HEK293 (cell line): Measurements from ENCODE around the gene RGL4.
"Not testable (repeated sequence)": the region's sequence is repeated elsewhere in the genome, so short reads cannot be mapped to it uniquely, and the experiment has no call there.

Experiments used
- CTCF ChIA-PET: fragments of 350-600 bp; formaldehyde crosslinking; extraction: SDS; loops from one replicate; lab custom pipeline; 2021; ENCODE audit warnings: antibody characterized with exemption; lab: Yijun Ruan, JAX
- POLR2A ChIA-PET: fragments of 300-600 bp; formaldehyde crosslinking; extraction: SDS; loops from one replicate; lab custom pipeline; 2020; ENCODE audit warnings: antibody characterized with exemption, inconsistent platforms; lab: Yijun Ruan, JAX
- H3K27ac ChIP-seq: fragments of 200-500 bp; sonication (Bioruptor generic); 2 replicates; pipeline ENCODE4 v1.5.1; 2014; ENCODE audit warnings: low read depth, low read length, control low read depth, inconsistent platforms; ENCODE audit errors: extremely low read depth
- H3K36me3 ChIP-seq, 2 experiments: fragments of 200-500 bp in 1 of 2; sonication (Bioruptor generic) in 1 of 2; 1 replicate in 1 of 2; 2 replicates in 1 of 2; pipeline ENCODE4 v1.5.1; 2014 to 2017; ENCODE audit warnings: inconsistent platforms in 2 of 2, low read length in 2 of 2; ENCODE audit not compliant: control insufficient read depth in 2 of 2, insufficient read depth in 1 of 2
- H3K4me1 ChIP-seq: fragments of 200-500 bp; sonication (Bioruptor generic); 2 replicates; pipeline ENCODE4 v1.5.1; 2014; ENCODE audit warnings: mild to moderate bottlenecking, low read length, inconsistent platforms; ENCODE audit not compliant: control insufficient read depth, insufficient read depth
- H3K4me3 ChIP-seq: 2 replicates; pipeline ENCODE4 v1.5.1; 2011; ENCODE audit warnings: low read depth, mild to moderate bottlenecking, control low read depth, low read length, moderate library complexity
- H3K9me3 ChIP-seq: fragments of 200-500 bp; sonication (Bioruptor generic); 2 replicates; pipeline ENCODE4 v1.5.1; 2014; ENCODE audit warnings: low read depth, low read length, inconsistent platforms; ENCODE audit not compliant: control insufficient read depth, insufficient read depth
- GLI2 ChIP-seq: fragments of 450-650 bp; formaldehyde crosslinking; IDR thresholded peaks from 2 replicates; pipeline ENCODE4; 2017; ENCODE audit warnings: missing biosample characterization, missing genetic modification characterization, low read depth, borderline replicate concordance
- GLIS1 ChIP-seq: fragments of 450-650 bp; formaldehyde crosslinking; IDR thresholded peaks from 2 replicates; pipeline ENCODE4 v1.5.1; 2016; ENCODE audit warnings: missing biosample characterization, missing genetic modification characterization
- GLIS2 ChIP-seq: fragments of 450-650 bp; formaldehyde crosslinking; IDR thresholded peaks from 2 replicates; pipeline ENCODE4 v1.5.1; 2016; ENCODE audit warnings: missing biosample characterization, missing genetic modification characterization
- PRDM10 ChIP-seq: fragments of 450-650 bp; formaldehyde crosslinking; IDR thresholded peaks from 2 replicates; pipeline ENCODE4 v1.5.1; 2016; ENCODE audit warnings: missing biosample characterization, missing genetic modification characterization
- TRIM28 ChIP-seq: IDR thresholded peaks from 2 replicates; pipeline ENCODE4 v1.6.1; 2011; ENCODE audit warnings: low read length, control low read depth, borderline replicate concordance
- ZBTB8A ChIP-seq: fragments of 450-650 bp; formaldehyde crosslinking; IDR thresholded peaks from 2 replicates; pipeline ENCODE4 v1.5.1; 2016; ENCODE audit warnings: missing biosample characterization, missing genetic modification characterization
- ZFP69B ChIP-seq: fragments of 450-650 bp; formaldehyde crosslinking; IDR thresholded peaks from 2 replicates; pipeline ENCODE4 v1.5.1; 2016; ENCODE audit warnings: missing biosample characterization, missing genetic modification characterization
- ZIC2 ChIP-seq: fragments of 450-650 bp; formaldehyde crosslinking; IDR thresholded peaks from 2 replicates; pipeline ENCODE4 v1.5.1; 2016; ENCODE audit warnings: missing biosample characterization, missing genetic modification characterization
- ZNF157 ChIP-seq: fragments of 450-650 bp; formaldehyde crosslinking; IDR thresholded peaks from 2 replicates; pipeline ENCODE4 v1.5.1; 2016; ENCODE audit warnings: missing biosample characterization, missing genetic modification characterization
- ZNF354C ChIP-seq: fragments of 450-650 bp; formaldehyde crosslinking; IDR thresholded peaks from 2 replicates; pipeline ENCODE4 v1.5.1; 2016; ENCODE audit warnings: missing biosample characterization, missing genetic modification characterization, low read depth, borderline replicate concordance
- ZNF423 ChIP-seq: fragments of 450-650 bp; formaldehyde crosslinking; IDR thresholded peaks from 2 replicates; pipeline ENCODE4 v1.5.1; 2016; ENCODE audit warnings: missing biosample characterization, missing genetic modification characterization
- ZNF571 ChIP-seq: fragments of 450-650 bp; formaldehyde crosslinking; IDR thresholded peaks from 2 replicates; pipeline ENCODE4 v1.5.0; 2017; ENCODE audit warnings: missing biosample characterization, missing genetic modification characterization
- ZNF660 ChIP-seq: fragments of 450-650 bp; IDR thresholded peaks from 2 replicates; pipeline ENCODE4 v1.5.1; 2018; ENCODE audit warnings: missing biosample characterization, mild to moderate bottlenecking, missing genetic modification characterization
- ZNF776 ChIP-seq: fragments of 450-650 bp; formaldehyde crosslinking; IDR thresholded peaks from 2 replicates; pipeline ENCODE4 v1.5.0; 2017; ENCODE audit warnings: missing biosample characterization, missing genetic modification characterization, borderline replicate concordance
- ZSCAN23 ChIP-seq: fragments of 450-650 bp; formaldehyde crosslinking; IDR thresholded peaks from 2 replicates; pipeline ENCODE4 v1.5.1; 2016; ENCODE audit warnings: missing biosample characterization, missing genetic modification characterization

Gene RGL4

GRCh38 chr22:23674886-23675501 is 15.8 kb upstream of the RGL4 start:
- CTCF ChIA-PET, H3K4me3 ChIP-seq, H3K27ac ChIP-seq, POLR2A ChIA-PET, H3K9me3 ChIP-seq, H3K4me1 ChIP-seq: not testable (repeated sequence)
- peaks cover 0 to 39% of the 10 kb centered on the region in 2 experiments; a peak in 2 of 3 replicates for H3K36me3 ChIP-seq

- H3K9me3 ChIP-seq, result no peaks in the 10 kb centered on the region
- no peak overlapping the region for H3K27ac ChIP-seq
- CTCF ChIA-PET, result interaction anchor here (0.7 kb wide), 1 partner anchor 83 kb away, joined by 3 read pairs; no protein-coding TSS in a partner anchor
- POLR2A ChIA-PET, result no interaction called here
- H3K4me1 ChIP-seq, result no peaks in the 10 kb centered on the region
- TF ChIP-seq ZNF423, result 0 out of 2 replicates have a peak, but pooled peaks have one; percentile 22
- TF ChIP-seq GLIS1 (tag by site-specific recombination), result 0 out of 2 replicates have a peak, but pooled peaks have one; percentile 13
- TF ChIP-seq ZBTB8A (tag by site-specific recombination), result peak; percentile 87
- no peak for TF ChIP-seq ZNF571 (tag by site-specific recombination)
- TF ChIP-seq ZIC2, result peak; percentile 76
- TF ChIP-seq PRDM10 (tag by site-specific recombination), result 0 out of 2 replicates have a peak, but pooled peaks have one; percentile 21
- no peak for TF ChIP-seq GLI2 (tag by site-specific recombination)
- TF ChIP-seq GLIS2, result peak; percentile 31; the same call in 1 of the 2 replicates
- TF ChIP-seq, all 188 proteins: peak for 6
- Histone ChIP-seq H3K36me3 (peaks cover 0 to 36% of the 10 kb centered on the region in 2 experiments; a peak in 2 of 3 replicates), H3K4me3 (no peak overlapping the region)
Observed at GRCh38 chr22:23675502-23676415, 15.1 kb upstream of the RGL4 start.

GRCh38 chr22:23676841-23677700 is 13.7 kb upstream of the RGL4 start:
- H3K4me3 ChIP-seq, H3K4me1 ChIP-seq, H3K9me3 ChIP-seq, H3K27ac ChIP-seq, POLR2A ChIA-PET: not testable (repeated sequence)
- H3K36me3 ChIP-seq, result peaks cover 0 to 47% of the 10 kb centered on the region in 2 experiments; a peak in 2 of 3 replicates
- CTCF ChIA-PET, result interaction anchor here (0.7 to 1.4 kb wide), 2 partner anchors 84 to 85 kb away, joined by 3 read pairs; no protein-coding TSS in a partner anchor

- H3K4me1 ChIP-seq, result no peaks in the 10 kb centered on the region
- no peak overlapping the region for H3K27ac ChIP-seq
- CTCF ChIA-PET, result interaction anchor here (1.4 kb wide), 1 partner anchor 86 kb away, joined by 3 read pairs; no protein-coding TSS in a partner anchor
- no peak for TF ChIP-seq ZNF660 (tag by site-specific recombination)
- no peak for TF ChIP-seq ZNF776 (tag by site-specific recombination)
- TF ChIP-seq TRIM28, result no peak
- TF ChIP-seq ZNF157 (tag by site-specific recombination), result no peak
- no peak for TF ChIP-seq ZFP69B (tag by site-specific recombination)
- TF ChIP-seq ZNF354C (tag by site-specific recombination), result no peak
- no peak for TF ChIP-seq ZNF423
- no peak for TF ChIP-seq ZSCAN23 (tag by site-specific recombination)
- POLR2A ChIA-PET, result no interaction called here
- H3K9me3 ChIP-seq, result no peaks in the 10 kb centered on the region
- H3K4me3 ChIP-seq, result no peak overlapping the region
- peaks cover 1 to 53% of the 10 kb centered on the region in 2 experiments; a peak in 2 of 3 replicates for H3K36me3 ChIP-seq
Observed at GRCh38 chr22:23677701-23677995, 13.2 kb upstream of the RGL4 start.
